H9 (cell line): Measurements from ENCODE around the gene RGS9. TPM values are rescaled to one million over a fixed set of nuclear protein-coding genes. Genes with fewer than 3 reads are reported as not detected.

Source experiments
- DNase-seq: peaks from one replicate; pipeline ENCODE4 v3.0.0-alpha.2; 2017
- H2AFZ ChIP-seq: one replicate; pipeline ENCODE4 v1.6.1; 2013; ENCODE audit warnings: mild to moderate bottlenecking, low read length, control low read depth, moderate library complexity
- H2AK5ac ChIP-seq: 2 replicates; pipeline ENCODE4 v1.6.1; 2013; ENCODE audit warnings: low read length, control low read depth, mixed read lengths; ENCODE audit not compliant: insufficient read length
- H2BK120ac ChIP-seq: one replicate; pipeline ENCODE4 v1.6.1; 2013; ENCODE audit warnings: low read depth, mild to moderate bottlenecking, low read length, control low read depth, inconsistent platforms; ENCODE audit not compliant: poor library complexity, severe bottlenecking
- H2BK12ac ChIP-seq: 2 replicates; pipeline ENCODE4 v1.6.1; 2013; ENCODE audit warnings: low read length, control low read depth, mixed read lengths, low read depth; ENCODE audit not compliant: insufficient read length
- H2BK15ac ChIP-seq: 2 replicates; pipeline ENCODE4 v1.6.1; 2013; ENCODE audit warnings: low read depth, low read length, control low read depth
- H2BK20ac ChIP-seq: one replicate; pipeline ENCODE4 v1.6.1; 2013; ENCODE audit warnings: low read depth, mild to moderate bottlenecking, low read length, control low read depth, inconsistent platforms; ENCODE audit not compliant: poor library complexity, severe bottlenecking
- H2BK5ac ChIP-seq: 2 replicates; pipeline ENCODE4 v1.6.1; 2013; ENCODE audit warnings: low read length, control low read depth, mixed read lengths; ENCODE audit not compliant: insufficient read length
- H3K14ac ChIP-seq: 2 replicates; pipeline ENCODE4 v1.6.1; 2013; ENCODE audit warnings: low read length, control low read depth; ENCODE audit not compliant: insufficient read depth
- H3K18ac ChIP-seq: 2 replicates; pipeline ENCODE4 v1.6.1; 2013; ENCODE audit warnings: low read depth, mild to moderate bottlenecking, mixed read lengths, low read length, control low read depth; ENCODE audit not compliant: insufficient read length
- H3K23ac ChIP-seq: 2 replicates; pipeline ENCODE4 v1.6.1; 2013; ENCODE audit warnings: low read length, control low read depth, mixed read lengths, low read depth; ENCODE audit not compliant: insufficient read length
- H3K23me2 ChIP-seq: 2 replicates; pipeline ENCODE4 v1.6.1; 2013; ENCODE audit warnings: low read depth, mild to moderate bottlenecking, mixed read lengths, low read length, control low read depth; ENCODE audit not compliant: insufficient read length, poor library complexity, severe bottlenecking
- H3K27ac ChIP-seq: 2 replicates; pipeline ENCODE4 v1.5.1; 2013; ENCODE audit warnings: low read length, control low read depth, mixed read lengths, low read depth; ENCODE audit not compliant: insufficient read length
- H3K27me3 ChIP-seq: 2 replicates; pipeline ENCODE4 v1.6.1; 2013; ENCODE audit warnings: low read length, control low read depth, inconsistent platforms; ENCODE audit not compliant: insufficient read depth
- H3K4ac ChIP-seq: 2 replicates; pipeline ENCODE4 v1.6.1; 2013; ENCODE audit warnings: low read depth, mild to moderate bottlenecking, control low read depth, inconsistent platforms, low read length, moderate library complexity
- H3K4me1 ChIP-seq: 2 replicates; pipeline ENCODE4 v1.6.1; 2013; ENCODE audit warnings: low read length, control low read depth, inconsistent platforms; ENCODE audit not compliant: insufficient read depth
- H3K4me2 ChIP-seq: 2 replicates; pipeline ENCODE4 v1.6.1; 2013; ENCODE audit warnings: low read length, control low read depth, mixed read lengths; ENCODE audit not compliant: insufficient read length, insufficient read depth
- H3K56ac ChIP-seq: 2 replicates; pipeline ENCODE4 v1.6.1; 2013; ENCODE audit warnings: low read depth, mild to moderate bottlenecking, mixed read lengths, low read length, control low read depth; ENCODE audit not compliant: insufficient read length
- H3K79me1 ChIP-seq: 2 replicates; pipeline ENCODE4 v1.6.1; 2013; ENCODE audit warnings: low read depth, mild to moderate bottlenecking, moderate library complexity, low read length, control low read depth, inconsistent platforms; ENCODE audit not compliant: insufficient read depth, poor library complexity, severe bottlenecking
- H3K79me2 ChIP-seq: 2 replicates; pipeline ENCODE4 v1.6.1; 2013; ENCODE audit warnings: low read length, control low read depth, inconsistent platforms; ENCODE audit not compliant: insufficient read depth
- H3K9ac ChIP-seq: 2 replicates; pipeline ENCODE4 v1.6.1; 2013; ENCODE audit warnings: low read length, control low read depth, mixed read lengths; ENCODE audit not compliant: insufficient read length; ENCODE audit errors: extremely low read depth
- H3K9me3 ChIP-seq: one replicate; pipeline ENCODE4 v1.6.1; 2013; ENCODE audit warnings: low read depth, low read length, inconsistent platforms; ENCODE audit not compliant: control insufficient read depth
- H3T11ph ChIP-seq: one replicate; pipeline ENCODE4 v1.6.1; 2013; ENCODE audit warnings: mild to moderate bottlenecking, low read length, control low read depth, inconsistent platforms
- H4K20me1 ChIP-seq: one replicate; pipeline ENCODE4 v1.6.1; 2013; ENCODE audit not compliant: control insufficient read depth, insufficient read length, insufficient read depth
- H4K5ac ChIP-seq: 2 replicates; pipeline ENCODE4 v1.6.1; 2013; ENCODE audit warnings: low read depth, mild to moderate bottlenecking, mixed read lengths, low read length, control low read depth; ENCODE audit not compliant: insufficient read length
- H4K8ac ChIP-seq: replicated peaks from 2 replicates; pipeline ENCODE4 v1.6.1; 2013; ENCODE audit warnings: low read length, control low read depth, mixed read lengths, low read depth; ENCODE audit not compliant: insufficient read length
- H4K91ac ChIP-seq: 2 replicates; pipeline ENCODE4 v1.6.1; 2013; ENCODE audit warnings: low read depth, mild to moderate bottlenecking, moderate library complexity, mixed read lengths, low read length, control low read depth; ENCODE audit not compliant: insufficient read length
- H3K27ac Mint-ChIP-seq, 3 experiments: 2 replicates in 2 of 3; 3 replicates in 1 of 3; pipeline ENCODE4 v1.8.0; 2020 to 2021; ENCODE audit warnings: mixed read lengths in 3 of 3, mild to moderate bottlenecking in 1 of 3, moderate library complexity in 1 of 3
- H3K27me3 Mint-ChIP-seq: 2 replicates; pipeline ENCODE4 v1.8.0; 2021; ENCODE audit warnings: low read depth, mild to moderate bottlenecking, moderate library complexity, mixed read lengths
- H3K36me3 Mint-ChIP-seq, 3 experiments: 2 replicates in 2 of 3; 3 replicates in 1 of 3; pipeline ENCODE4 v1.8.0; 2020 to 2021; ENCODE audit warnings: low read depth in 3 of 3, mixed read lengths in 3 of 3; ENCODE audit not compliant: insufficient read depth in 1 of 3
- H3K4me1 Mint-ChIP-seq, 2 experiments: 2 replicates each; pipeline ENCODE4 v1.8.0; 2020; ENCODE audit warnings: mixed read lengths in 2 of 2
- H3K4me3 Mint-ChIP-seq, 2 experiments: 2 replicates in 1 of 2; 3 replicates in 1 of 2; pipeline ENCODE4 v1.8.0; 2020 to 2021; ENCODE audit warnings: mild to moderate bottlenecking in 2 of 2, mixed read lengths in 2 of 2, moderate library complexity in 1 of 2
- H3K9me3 Mint-ChIP-seq, 2 experiments: 2 replicates in 1 of 2; 3 replicates in 1 of 2; pipeline ENCODE4 v1.8.0; 2020; ENCODE audit warnings: mild to moderate bottlenecking in 2 of 2, mixed read lengths in 2 of 2, moderate library complexity in 1 of 2
- WGBS: extraction: QIAGEN DNeasy Blood & Tissue Kit; methylation state at CpG from one replicate; pipeline ENCODE4 v1.1.7; 2013; ENCODE audit warnings: missing lambda C conversion rate, low lambda C conversion rate, mixed read lengths; ENCODE audit not compliant: insufficient read length; ENCODE audit errors: extremely low coverage; 5-methylcytosine and 5-hydroxymethylcytosine counted together
- total RNA-seq: library from RNA; stranded (reverse); gene quantifications from 2 replicates; pipeline ENCODE4 v1.2.1, GENCODE V29; 2021
- TF ChIP-seq, protein P1 (sequence below): fragments of 200-600 bp; sonication (generic); conservative IDR thresholded peaks from 3 replicates; pipeline ENCODE4 v1.8.0; 2021; ENCODE audit warnings: antibody characterized with exemption, mild to moderate bottlenecking

Gene RGS9
- total RNA-seq, 1 experiment from 2014 or later: 12.0 TPM

DNA sequence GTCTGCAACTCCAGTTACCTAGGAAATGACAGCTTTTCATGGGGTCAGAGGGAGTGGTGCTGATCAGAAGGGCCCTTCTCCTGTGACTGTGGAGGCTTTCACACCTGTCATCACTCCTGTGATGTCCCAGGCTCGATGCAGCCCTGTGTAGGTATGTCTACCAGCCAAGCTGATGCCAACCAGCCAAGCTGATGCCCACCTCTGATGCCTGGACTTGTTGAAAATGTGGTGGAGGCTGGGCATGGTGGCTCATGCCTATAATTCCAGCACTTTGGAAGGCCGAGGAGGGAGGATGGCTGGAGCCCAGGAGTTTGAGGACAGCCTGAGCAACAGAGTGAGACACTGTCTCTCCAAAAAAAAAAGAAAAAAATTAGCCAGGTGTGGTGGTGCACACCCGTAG, 33.7 kb upstream of the RGS9 start:
- Histone ChIP-seq H3K9me3 (no peaks in the 10 kb centered on the region), H3K56ac (no peak overlapping the region), H3T11ph (no peak overlapping the region), H3K4me2 (no peak overlapping the region), H3K18ac (no peak overlapping the region), H2BK12ac (no peak overlapping the region), H2AK5ac (no peak overlapping the region), H3K4ac (no peak overlapping the region), H3K27me3 (no peaks in the 10 kb centered on the region), H4K8ac (no peak overlapping the region), H3K14ac (no peak overlapping the region), H3K79me1 (no peaks in the 10 kb centered on the region), H4K5ac (no peak overlapping the region), H3K23ac (no peak overlapping the region), H4K20me1 (no peaks in the 10 kb centered on the region), H2AFZ (no peak overlapping the region), H2BK5ac (no peak overlapping the region), H4K91ac (no peak overlapping the region), H3K4me1 (no peaks in the 10 kb centered on the region; the same call in 1 of the 2 replicates), H3K79me2 (no peaks in the 10 kb centered on the region), H3K9ac (no peak overlapping the region), H3K23me2 (peaks cover 9% of the 10 kb centered on the region), H3K27ac (no peak overlapping the region), H2BK120ac (no peak overlapping the region), H2BK15ac (no peak overlapping the region), H2BK20ac (no peak overlapping the region)
- Mint-ChIP-seq H3K4me1 (peaks cover 10 to 13% of the 10 kb centered on the region in 2 experiments), H3K36me3 (peaks cover 0 to 5% (median 0%) of the 10 kb centered on the region in 3 experiments; a peak in 2 of 7 replicates), H3K4me3 (no peak overlapping the region), H3K27me3 (no peaks in the 10 kb centered on the region; the same call in 1 of the 2 replicates), H3K27ac (no peak overlapping the region), H3K9me3 (no peaks in the 10 kb centered on the region)
- TF ChIP-seq, protein P1, sequence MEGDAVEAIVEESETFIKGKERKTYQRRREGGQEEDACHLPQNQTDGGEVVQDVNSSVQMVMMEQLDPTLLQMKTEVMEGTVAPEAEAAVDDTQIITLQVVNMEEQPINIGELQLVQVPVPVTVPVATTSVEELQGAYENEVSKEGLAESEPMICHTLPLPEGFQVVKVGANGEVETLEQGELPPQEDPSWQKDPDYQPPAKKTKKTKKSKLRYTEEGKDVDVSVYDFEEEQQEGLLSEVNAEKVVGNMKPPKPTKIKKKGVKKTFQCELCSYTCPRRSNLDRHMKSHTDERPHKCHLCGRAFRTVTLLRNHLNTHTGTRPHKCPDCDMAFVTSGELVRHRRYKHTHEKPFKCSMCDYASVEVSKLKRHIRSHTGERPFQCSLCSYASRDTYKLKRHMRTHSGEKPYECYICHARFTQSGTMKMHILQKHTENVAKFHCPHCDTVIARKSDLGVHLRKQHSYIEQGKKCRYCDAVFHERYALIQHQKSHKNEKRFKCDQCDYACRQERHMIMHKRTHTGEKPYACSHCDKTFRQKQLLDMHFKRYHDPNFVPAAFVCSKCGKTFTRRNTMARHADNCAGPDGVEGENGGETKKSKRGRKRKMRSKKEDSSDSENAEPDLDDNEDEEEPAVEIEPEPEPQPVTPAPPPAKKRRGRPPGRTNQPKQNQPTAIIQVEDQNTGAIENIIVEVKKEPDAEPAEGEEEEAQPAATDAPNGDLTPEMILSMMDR: no peak
- no CpG with 5 or more reads among the region's 3 CpGs for WGBS
- DNase-seq: no peak
